H9 (cell line): ENCODE measurements around the gene LNX2. TPM values are rescaled to one million over a fixed set of nuclear protein-coding genes. Genes with fewer than 3 reads are reported as not detected.

Source experiments
- DNase-seq: peaks from one replicate; pipeline ENCODE4 v3.0.0-alpha.2; 2017
- H2AFZ ChIP-seq: one replicate; pipeline ENCODE4 v1.6.1; 2013; ENCODE audit warnings: mild to moderate bottlenecking, low read length, control low read depth, moderate library complexity
- H2AK5ac ChIP-seq: 2 replicates; pipeline ENCODE4 v1.6.1; 2013; ENCODE audit warnings: low read length, control low read depth, mixed read lengths; ENCODE audit not compliant: insufficient read length
- H2BK120ac ChIP-seq: one replicate; pipeline ENCODE4 v1.6.1; 2013; ENCODE audit warnings: low read depth, mild to moderate bottlenecking, low read length, control low read depth, inconsistent platforms; ENCODE audit not compliant: poor library complexity, severe bottlenecking
- H2BK12ac ChIP-seq: 2 replicates; pipeline ENCODE4 v1.6.1; 2013; ENCODE audit warnings: low read length, control low read depth, mixed read lengths, low read depth; ENCODE audit not compliant: insufficient read length
- H2BK15ac ChIP-seq: 2 replicates; pipeline ENCODE4 v1.6.1; 2013; ENCODE audit warnings: low read depth, low read length, control low read depth
- H2BK20ac ChIP-seq: one replicate; pipeline ENCODE4 v1.6.1; 2013; ENCODE audit warnings: low read depth, mild to moderate bottlenecking, low read length, control low read depth, inconsistent platforms; ENCODE audit not compliant: poor library complexity, severe bottlenecking
- H2BK5ac ChIP-seq: 2 replicates; pipeline ENCODE4 v1.6.1; 2013; ENCODE audit warnings: low read length, control low read depth, mixed read lengths; ENCODE audit not compliant: insufficient read length
- H3K14ac ChIP-seq: 2 replicates; pipeline ENCODE4 v1.6.1; 2013; ENCODE audit warnings: low read length, control low read depth; ENCODE audit not compliant: insufficient read depth
- H3K18ac ChIP-seq: 2 replicates; pipeline ENCODE4 v1.6.1; 2013; ENCODE audit warnings: low read depth, mild to moderate bottlenecking, mixed read lengths, low read length, control low read depth; ENCODE audit not compliant: insufficient read length
- H3K23ac ChIP-seq: 2 replicates; pipeline ENCODE4 v1.6.1; 2013; ENCODE audit warnings: low read length, control low read depth, mixed read lengths, low read depth; ENCODE audit not compliant: insufficient read length
- H3K23me2 ChIP-seq: 2 replicates; pipeline ENCODE4 v1.6.1; 2013; ENCODE audit warnings: low read depth, mild to moderate bottlenecking, mixed read lengths, low read length, control low read depth; ENCODE audit not compliant: insufficient read length, poor library complexity, severe bottlenecking
- H3K27ac ChIP-seq: 2 replicates; pipeline ENCODE4 v1.5.1; 2013; ENCODE audit warnings: low read length, control low read depth, mixed read lengths, low read depth; ENCODE audit not compliant: insufficient read length
- H3K27me3 ChIP-seq: 2 replicates; pipeline ENCODE4 v1.6.1; 2013; ENCODE audit warnings: low read length, control low read depth, inconsistent platforms; ENCODE audit not compliant: insufficient read depth
- H3K4ac ChIP-seq: 2 replicates; pipeline ENCODE4 v1.6.1; 2013; ENCODE audit warnings: low read depth, mild to moderate bottlenecking, control low read depth, inconsistent platforms, low read length, moderate library complexity
- H3K4me1 ChIP-seq: 2 replicates; pipeline ENCODE4 v1.6.1; 2013; ENCODE audit warnings: low read length, control low read depth, inconsistent platforms; ENCODE audit not compliant: insufficient read depth
- H3K4me2 ChIP-seq: 2 replicates; pipeline ENCODE4 v1.6.1; 2013; ENCODE audit warnings: low read length, control low read depth, mixed read lengths; ENCODE audit not compliant: insufficient read length, insufficient read depth
- H3K56ac ChIP-seq: 2 replicates; pipeline ENCODE4 v1.6.1; 2013; ENCODE audit warnings: low read depth, mild to moderate bottlenecking, mixed read lengths, low read length, control low read depth; ENCODE audit not compliant: insufficient read length
- H3K79me1 ChIP-seq: 2 replicates; pipeline ENCODE4 v1.6.1; 2013; ENCODE audit warnings: low read depth, mild to moderate bottlenecking, moderate library complexity, low read length, control low read depth, inconsistent platforms; ENCODE audit not compliant: insufficient read depth, poor library complexity, severe bottlenecking
- H3K79me2 ChIP-seq: 2 replicates; pipeline ENCODE4 v1.6.1; 2013; ENCODE audit warnings: low read length, control low read depth, inconsistent platforms; ENCODE audit not compliant: insufficient read depth
- H3K9ac ChIP-seq: 2 replicates; pipeline ENCODE4 v1.6.1; 2013; ENCODE audit warnings: low read length, control low read depth, mixed read lengths; ENCODE audit not compliant: insufficient read length; ENCODE audit errors: extremely low read depth
- H3K9me3 ChIP-seq: one replicate; pipeline ENCODE4 v1.6.1; 2013; ENCODE audit warnings: low read depth, low read length, inconsistent platforms; ENCODE audit not compliant: control insufficient read depth
- H3T11ph ChIP-seq: one replicate; pipeline ENCODE4 v1.6.1; 2013; ENCODE audit warnings: mild to moderate bottlenecking, low read length, control low read depth, inconsistent platforms
- H4K20me1 ChIP-seq: one replicate; pipeline ENCODE4 v1.6.1; 2013; ENCODE audit not compliant: control insufficient read depth, insufficient read length, insufficient read depth
- H4K5ac ChIP-seq: 2 replicates; pipeline ENCODE4 v1.6.1; 2013; ENCODE audit warnings: low read depth, mild to moderate bottlenecking, mixed read lengths, low read length, control low read depth; ENCODE audit not compliant: insufficient read length
- H4K8ac ChIP-seq: replicated peaks from 2 replicates; pipeline ENCODE4 v1.6.1; 2013; ENCODE audit warnings: low read length, control low read depth, mixed read lengths, low read depth; ENCODE audit not compliant: insufficient read length
- H4K91ac ChIP-seq: 2 replicates; pipeline ENCODE4 v1.6.1; 2013; ENCODE audit warnings: low read depth, mild to moderate bottlenecking, moderate library complexity, mixed read lengths, low read length, control low read depth; ENCODE audit not compliant: insufficient read length
- H3K27ac Mint-ChIP-seq, 3 experiments: 2 replicates in 2 of 3; 3 replicates in 1 of 3; pipeline ENCODE4 v1.8.0; 2020 to 2021; ENCODE audit warnings: mixed read lengths in 3 of 3, mild to moderate bottlenecking in 1 of 3, moderate library complexity in 1 of 3
- H3K27me3 Mint-ChIP-seq: 2 replicates; pipeline ENCODE4 v1.8.0; 2021; ENCODE audit warnings: low read depth, mild to moderate bottlenecking, moderate library complexity, mixed read lengths
- H3K36me3 Mint-ChIP-seq, 3 experiments: 2 replicates in 2 of 3; 3 replicates in 1 of 3; pipeline ENCODE4 v1.8.0; 2020 to 2021; ENCODE audit warnings: low read depth in 3 of 3, mixed read lengths in 3 of 3; ENCODE audit not compliant: insufficient read depth in 1 of 3
- H3K4me1 Mint-ChIP-seq, 2 experiments: 2 replicates each; pipeline ENCODE4 v1.8.0; 2020; ENCODE audit warnings: mixed read lengths in 2 of 2
- H3K4me3 Mint-ChIP-seq, 2 experiments: 2 replicates in 1 of 2; 3 replicates in 1 of 2; pipeline ENCODE4 v1.8.0; 2020 to 2021; ENCODE audit warnings: mild to moderate bottlenecking in 2 of 2, mixed read lengths in 2 of 2, moderate library complexity in 1 of 2
- H3K9me3 Mint-ChIP-seq, 2 experiments: 2 replicates in 1 of 2; 3 replicates in 1 of 2; pipeline ENCODE4 v1.8.0; 2020; ENCODE audit warnings: mild to moderate bottlenecking in 2 of 2, mixed read lengths in 2 of 2, moderate library complexity in 1 of 2
- WGBS: extraction: QIAGEN DNeasy Blood & Tissue Kit; methylation state at CpG from one replicate; pipeline ENCODE4 v1.1.7; 2013; ENCODE audit warnings: missing lambda C conversion rate, low lambda C conversion rate, mixed read lengths; ENCODE audit not compliant: insufficient read length; ENCODE audit errors: extremely low coverage; 5-methylcytosine and 5-hydroxymethylcytosine counted together
- total RNA-seq: library from RNA; stranded (reverse); gene quantifications from 2 replicates; pipeline ENCODE4 v1.2.1, GENCODE V29; 2021
- TF ChIP-seq, protein P1 (sequence below): fragments of 200-600 bp; sonication (generic); conservative IDR thresholded peaks from 3 replicates; pipeline ENCODE4 v1.8.0; 2021; ENCODE audit warnings: antibody characterized with exemption, mild to moderate bottlenecking

Gene LNX2
- total RNA-seq, 1 experiment from 2014 or later: 12.4 TPM

DNA sequence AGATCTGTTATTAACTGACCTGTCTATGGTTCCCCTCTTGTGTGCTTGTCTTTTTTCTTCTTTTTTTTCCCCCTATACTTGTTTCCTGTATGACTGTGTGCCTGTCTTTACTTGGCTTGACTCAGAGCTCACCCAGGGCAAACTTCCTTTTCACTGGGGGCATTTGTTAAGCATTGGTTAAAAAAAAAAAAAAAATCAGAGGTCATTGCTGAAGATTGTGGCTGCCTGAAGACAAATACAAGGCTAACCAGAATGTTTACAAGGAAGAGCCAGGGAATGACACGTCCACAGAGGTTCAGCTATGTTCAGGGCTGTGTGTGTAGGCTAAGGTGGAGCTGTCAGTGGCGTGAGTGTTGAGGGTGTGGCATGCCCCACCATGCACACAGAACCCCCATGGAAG is 47.1 kb downstream of the LNX2 start:
- no peak overlapping the region for H3K14ac ChIP-seq
- TF ChIP-seq, protein P1, sequence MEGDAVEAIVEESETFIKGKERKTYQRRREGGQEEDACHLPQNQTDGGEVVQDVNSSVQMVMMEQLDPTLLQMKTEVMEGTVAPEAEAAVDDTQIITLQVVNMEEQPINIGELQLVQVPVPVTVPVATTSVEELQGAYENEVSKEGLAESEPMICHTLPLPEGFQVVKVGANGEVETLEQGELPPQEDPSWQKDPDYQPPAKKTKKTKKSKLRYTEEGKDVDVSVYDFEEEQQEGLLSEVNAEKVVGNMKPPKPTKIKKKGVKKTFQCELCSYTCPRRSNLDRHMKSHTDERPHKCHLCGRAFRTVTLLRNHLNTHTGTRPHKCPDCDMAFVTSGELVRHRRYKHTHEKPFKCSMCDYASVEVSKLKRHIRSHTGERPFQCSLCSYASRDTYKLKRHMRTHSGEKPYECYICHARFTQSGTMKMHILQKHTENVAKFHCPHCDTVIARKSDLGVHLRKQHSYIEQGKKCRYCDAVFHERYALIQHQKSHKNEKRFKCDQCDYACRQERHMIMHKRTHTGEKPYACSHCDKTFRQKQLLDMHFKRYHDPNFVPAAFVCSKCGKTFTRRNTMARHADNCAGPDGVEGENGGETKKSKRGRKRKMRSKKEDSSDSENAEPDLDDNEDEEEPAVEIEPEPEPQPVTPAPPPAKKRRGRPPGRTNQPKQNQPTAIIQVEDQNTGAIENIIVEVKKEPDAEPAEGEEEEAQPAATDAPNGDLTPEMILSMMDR: no peak
- H3K79me1 ChIP-seq: no peaks in the 10 kb centered on the region
- no peak overlapping the region for H3K56ac ChIP-seq
- H3K9ac ChIP-seq: no peak overlapping the region
- H4K5ac ChIP-seq: no peak overlapping the region
- no peak overlapping the region for H2AFZ ChIP-seq
- H3K27me3 Mint-ChIP-seq: no peaks in the 10 kb centered on the region
- no peak overlapping the region for H2BK120ac ChIP-seq
- no peak overlapping the region for H3K4ac ChIP-seq
- H2AK5ac ChIP-seq: no peak overlapping the region
- H3K18ac ChIP-seq: no peak overlapping the region
- no peaks in the 10 kb centered on the region for H3K79me2 ChIP-seq
- no peak overlapping the region for H3K27ac Mint-ChIP-seq
- H4K20me1 ChIP-seq: no peaks in the 10 kb centered on the region
- peaks cover 2% of the 10 kb centered on the region; the same call in 1 of the 2 replicates for H3K27me3 ChIP-seq
- no peaks in the 10 kb centered on the region for H3K23me2 ChIP-seq
- no peak overlapping the region for H3K4me2 ChIP-seq
- no peak overlapping the region for H3T11ph ChIP-seq
- WGBS: no CpG with 5 or more reads among the region's 2 CpGs
- H4K91ac ChIP-seq: no peak overlapping the region
- H3K4me1 Mint-ChIP-seq: no peaks in the 10 kb centered on the region
- no peak overlapping the region for H3K27ac ChIP-seq
- no peaks in the 10 kb centered on the region for H3K4me1 ChIP-seq
- no peaks in the 10 kb centered on the region for H3K9me3 Mint-ChIP-seq
- H2BK15ac ChIP-seq: no peak overlapping the region
- DNase-seq: no peak
- no peaks in the 10 kb centered on the region for H3K9me3 ChIP-seq
- H2BK12ac ChIP-seq: no peak overlapping the region
- H4K8ac ChIP-seq: no peak overlapping the region
- no peak overlapping the region for H2BK5ac ChIP-seq
- no peak overlapping the region for H2BK20ac ChIP-seq
- H3K36me3 Mint-ChIP-seq: peaks cover 2 to 4% (median 3%) of the 10 kb centered on the region in 3 experiments; a peak in 5 of 7 replicates
- H3K23ac ChIP-seq: no peak overlapping the region
- no peak overlapping the region for H3K4me3 Mint-ChIP-seq
